GM19239 (cell line): ENCODE data around the gene RERE.
A peak's percentile ranks its signal among the peaks of the same experiment; 100 is the strongest.
"Not testable (repeated sequence)": the region's sequence is repeated elsewhere in the genome, so short reads cannot be mapped to it uniquely, and the experiment has no call there.

ENCODE experiments used
- DNase-seq: peaks from one replicate; pipeline ENCODE4 v3.0.0; 2011; ENCODE audit warnings: low spot score; ENCODE audit not compliant: insufficient read length
- FAIRE-seq: peaks from 2 replicates; lab custom pipeline; 2011; peaks lifted over from hg19 to GRCh38; lab: Jason Lieb, UNC

Gene RERE

GRCh38 chr1:8599646-8600212, 217.7 kb downstream of the RERE start:
- FAIRE-seq (no peak), DNase-seq (no peak)

GRCh38 chr1:8598783-8599182, 218.7 kb downstream of the RERE start:
- FAIRE-seq (no peak), DNase-seq (no peak)

GRCh38 chr1:8598060-8598724, 219.2 kb downstream of the RERE start:
- FAIRE-seq (no peak), DNase-seq (no peak)

GRCh38 chr1:8597455-8597854, 220.0 kb downstream of the RERE start:
- no peak for DNase-seq
- no peak for FAIRE-seq

- FAIRE-seq: peak; percentile 94
- DNase-seq: peak; percentile 15
These were observed 221.5 kb downstream of the RERE start for GRCh38 chr1:8595941-8596340.

- FAIRE-seq (no peak), DNase-seq (no peak)
These were observed 222.1 kb downstream of the RERE start for GRCh38 chr1:8595332-8595731.

- not testable (repeated sequence) for DNase-seq, FAIRE-seq
These were observed 224.1 kb downstream of the RERE start for GRCh38 chr1:8593292-8593691.

GRCh38 chr1:8591569-8591968, 225.9 kb downstream of the RERE start:
- no peak for DNase-seq
- FAIRE-seq: no peak

GRCh38 chr1:8590721-8591351, 226.6 kb downstream of the RERE start:
- DNase-seq (no peak), FAIRE-seq (peak; percentile 47)

GRCh38 chr1:8589571-8589970, 227.9 kb downstream of the RERE start:
- no peak for FAIRE-seq

GRCh38 chr1:8587784-8588183, 229.7 kb downstream of the RERE start:
- FAIRE-seq (peak; percentile 68), DNase-seq (no peak)

More at GRCh38 chr1:8589571-8589970, 227.9 kb downstream of the RERE start:
- DNase-seq: no peak

GRCh38 chr1:8586438-8586837, 231.0 kb downstream of the RERE start:
- FAIRE-seq (no peak), DNase-seq (no peak)

- no peak for FAIRE-seq
- DNase-seq: no peak
These were observed 233.1 kb downstream of the RERE start for GRCh38 chr1:8584316-8584715.

GRCh38 chr1:8583031-8583430, 234.4 kb downstream of the RERE start:
- DNase-seq (no peak), FAIRE-seq (no peak)

- FAIRE-seq (no peak), DNase-seq (no peak)
These were observed 236.9 kb downstream of the RERE start for GRCh38 chr1:8580566-8580965.

GRCh38 chr1:8578936-8579335, 238.5 kb downstream of the RERE start:
- FAIRE-seq: no peak

GRCh38 chr1:8578132-8578877, 239.1 kb downstream of the RERE start:
- FAIRE-seq (no peak), DNase-seq (no peak)

More at GRCh38 chr1:8578936-8579335, 238.5 kb downstream of the RERE start:
- DNase-seq: no peak

- no peak for FAIRE-seq
These were observed 242.5 kb downstream of the RERE start for GRCh38 chr1:8574985-8575384.

GRCh38 chr1:8572106-8572505, 245.3 kb downstream of the RERE start:
- DNase-seq (no peak), FAIRE-seq (no peak)

More at GRCh38 chr1:8574985-8575384, 242.5 kb downstream of the RERE start:
- DNase-seq: no peak

GRCh38 chr1:8571200-8571984, 246.0 kb downstream of the RERE start:
- no peak for FAIRE-seq
- DNase-seq: no peak
